ENCODE measurements around the gene CCDC71L. TPM values are rescaled to one million over a fixed set of nuclear protein-coding genes. Genes with fewer than 3 reads are reported as not detected.

Gene CCDC71L
- total RNA-seq, 4 donors from 2014 or later: 23.6 to 49.7 (median 27.8) TPM

DNA sequence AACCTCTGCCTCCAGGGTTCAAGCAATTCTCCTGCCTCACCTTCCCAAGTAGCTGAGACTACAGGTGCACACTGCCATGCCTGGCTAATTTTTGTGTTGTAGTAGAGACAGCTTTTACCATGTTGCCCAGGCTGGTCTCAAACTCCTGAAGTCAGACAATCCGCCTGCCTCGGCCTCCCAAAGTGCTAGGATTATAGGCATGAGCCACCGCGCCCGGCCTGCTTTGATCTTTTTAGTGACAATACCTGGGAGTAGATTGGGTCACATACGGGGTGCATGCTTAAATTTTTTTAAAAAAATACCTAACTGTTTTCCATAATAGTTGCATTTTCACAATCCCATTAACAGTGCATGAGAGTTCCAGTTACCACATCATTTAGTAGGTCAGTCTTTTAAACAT lies 47.7 kb downstream of the CCDC71L start:
- no peak overlapping the region for H3K4me3 ChIP-seq
- TF ChIP-seq EP300 (IDR thresholded peaks at IDR 0.05; ENCODE audit: low read depth) (no peak), CTCF (IDR thresholded peaks at IDR 0.05) (no peak), POLR2A (IDR thresholded peaks at IDR 0.05) (no peak), POLR2AphosphoS5 (IDR thresholded peaks at IDR 0.05) (no peak)
- peaks cover 0 to 21% (median 9%) of the 10 kb centered on the region in 4 donors for H3K4me1 ChIP-seq
- in situ Hi-C loops (cut with MboI; ENCODE audit: low pct_ligation_motif_present in 1 of 4, low pct_unique_long_range_greater_than_20kb in 1 of 4, low sequenced_read_pairs in 3 of 4) (no loop called here), intact Hi-C loops (cut with DNase I; ENCODE audit: low total_unique reads) (loop anchor here (5.0 kb wide), 1 partner anchor 1614 kb away; no protein-coding TSS in a partner anchor)
- H3K36me3 ChIP-seq: no peaks in the 10 kb centered on the region
- no peak for DNase-seq
- no peaks in the 10 kb centered on the region for H3K9me3 ChIP-seq
- H3K27me3 ChIP-seq: no peaks in the 10 kb centered on the region
- 92 to 96% methylated on average over 6 of the region's 6 CpGs for WGBS, 2 donors (ENCODE audit: low coverage in 1 of 2)
- no peak overlapping the region for H3K27ac ChIP-seq

- Histone ChIP-seq H3K36me3 (no peaks in the 10 kb centered on the region), H3K4me3 (no peak overlapping the region), H3K27ac (no peak overlapping the region), H3K9me3 (no peaks in the 10 kb centered on the region), H3K4me1 (peaks cover 0 to 30% (median 13%) of the 10 kb centered on the region in 4 donors), H3K27me3 (no peaks in the 10 kb centered on the region)
- WGBS, 2 donors (ENCODE audit: low coverage in 1 of 2): 80 to 94% methylated on average over 1 of the region's 1 CpG
- no peak for DNase-seq
- intact Hi-C loops (cut with DNase I; ENCODE audit: low total_unique reads) (loop anchor here (5.0 kb wide), 1 partner anchor 1615 kb away; no protein-coding TSS in a partner anchor), in situ Hi-C loops (cut with MboI; ENCODE audit: low pct_ligation_motif_present in 1 of 4, low pct_unique_long_range_greater_than_20kb in 1 of 4, low sequenced_read_pairs in 3 of 4) (no loop called here)
- TF ChIP-seq CTCF (IDR thresholded peaks at IDR 0.05): no peak
- no peak for TF ChIP-seq POLR2A (IDR thresholded peaks at IDR 0.05)
- no peak for TF ChIP-seq POLR2AphosphoS5 (IDR thresholded peaks at IDR 0.05)
- TF ChIP-seq EP300 (IDR thresholded peaks at IDR 0.05; ENCODE audit: low read depth): no peak
Observed at GRCh38 chr7:106612432-106612831, 48.5 kb downstream of the CCDC71L start.

DNA sequence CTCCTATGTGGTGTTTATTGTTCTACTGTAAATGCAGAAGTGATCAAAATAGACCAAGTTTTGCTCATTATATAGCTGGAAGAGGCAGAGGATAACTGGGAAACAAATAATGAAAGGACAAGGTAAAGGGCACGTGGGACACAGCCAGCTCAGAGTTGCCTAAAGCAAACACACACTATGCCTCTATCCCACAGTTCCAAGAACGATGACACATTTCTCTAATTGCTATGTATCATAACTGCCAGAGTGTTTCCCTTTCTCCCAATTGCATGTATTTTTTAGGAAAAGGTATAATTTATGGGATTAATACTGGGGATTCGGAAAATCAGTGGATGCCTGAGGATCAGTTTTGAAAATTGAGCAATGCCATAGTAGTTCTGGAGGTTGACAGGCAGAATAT lies 49.0 kb downstream of the CCDC71L start:
- 41 to 57% methylated on average over 3 of the region's 3 CpGs for WGBS, 2 donors (ENCODE audit: low coverage in 1 of 2)
- in situ Hi-C loops (cut with MboI; ENCODE audit: low pct_ligation_motif_present in 1 of 4, low pct_unique_long_range_greater_than_20kb in 1 of 4, low sequenced_read_pairs in 3 of 4) (no loop called here), intact Hi-C loops (cut with DNase I; ENCODE audit: low total_unique reads) (loop anchor here (5.0 kb wide), 1 partner anchor 1615 kb away; no protein-coding TSS in a partner anchor)
- no peak for DNase-seq
- H3K27ac ChIP-seq: no peak overlapping the region
- peaks cover 0 to 31% (median 13%) of the 10 kb centered on the region in 4 donors for H3K4me1 ChIP-seq
- no peaks in the 10 kb centered on the region for H3K36me3 ChIP-seq
- H3K4me3 ChIP-seq: no peak overlapping the region
- TF ChIP-seq POLR2AphosphoS5 (IDR thresholded peaks at IDR 0.05) (no peak), CTCF (IDR thresholded peaks at IDR 0.05) (no peak), POLR2A (IDR thresholded peaks at IDR 0.05) (no peak), EP300 (IDR thresholded peaks at IDR 0.05; ENCODE audit: low read depth) (no peak)
- H3K9me3 ChIP-seq: no peaks in the 10 kb centered on the region
- no peaks in the 10 kb centered on the region for H3K27me3 ChIP-seq

- intact Hi-C loops (cut with DNase I; ENCODE audit: low total_unique reads) (loop anchor here (5.0 kb wide), 1 partner anchor 1616 kb away; no protein-coding TSS in a partner anchor), in situ Hi-C loops (cut with MboI; ENCODE audit: low pct_ligation_motif_present in 1 of 4, low pct_unique_long_range_greater_than_20kb in 1 of 4, low sequenced_read_pairs in 3 of 4) (no loop called here)
- Histone ChIP-seq H3K36me3 (no peaks in the 10 kb centered on the region), H3K27me3 (no peaks in the 10 kb centered on the region), H3K4me3 (no peak overlapping the region), H3K27ac (no peak overlapping the region), H3K4me1 (peaks cover 0 to 31% (median 13%) of the 10 kb centered on the region in 4 donors), H3K9me3 (no peaks in the 10 kb centered on the region)
- 67 to 72% methylated on average over 4 to 6 of the region's 6 CpGs for WGBS, 2 donors (ENCODE audit: low coverage in 1 of 2)
- no peak for DNase-seq
- TF ChIP-seq CTCF (IDR thresholded peaks at IDR 0.05) (no peak), POLR2A (IDR thresholded peaks at IDR 0.05) (no peak), EP300 (IDR thresholded peaks at IDR 0.05; ENCODE audit: low read depth) (no peak), POLR2AphosphoS5 (IDR thresholded peaks at IDR 0.05) (no peak)
Observed at GRCh38 chr7:106610996-106611886, 49.7 kb downstream of the CCDC71L start.

All from transverse colon (tissue), 4 donors.